ENCODE results near the gene GCSAM.

GCSAM gene

GRCh38 chr3:112132975-112133448, at the start of gene GCSAM:
Gene GCSAM (minus strand): TSS chr3:112133248. CDS start chr3:112133120, 128 bp downstream.
- peak; percentile 77 for DNase-seq

GRCh38 chr3:112175646-112176045, 42.6 kb upstream of the GCSAM start:
- DNase-seq: no peak

GRCh38 chr3:112175037-112175436, 42.0 kb upstream of the GCSAM start:
- no peak for DNase-seq

GRCh38 chr3:112171144-112171543, 38.1 kb upstream of the GCSAM start:
- DNase-seq: no peak

- no peak for DNase-seq
Measured at GRCh38 chr3:112170046-112170445, 37.0 kb upstream of the GCSAM start.

- DNase-seq: no peak
Measured at GRCh38 chr3:112167758-112168157, 34.7 kb upstream of the GCSAM start.

- DNase-seq: no peak
Measured at GRCh38 chr3:112149136-112149535, 16.1 kb upstream of the GCSAM start.

- no peak for DNase-seq
Measured at GRCh38 chr3:112143689-112144088, 10.6 kb upstream of the GCSAM start.

GRCh38 chr3:112143251-112143650, 10.2 kb upstream of the GCSAM start:
- DNase-seq: no peak

GRCh38 chr3:112141293-112141692, 8.2 kb upstream of the GCSAM start:
- DNase-seq: no peak

- no peak for DNase-seq
Measured at GRCh38 chr3:112140584-112140983, 7.5 kb upstream of the GCSAM start.

- no peak for DNase-seq
Measured at GRCh38 chr3:112138219-112138969, 5.3 kb upstream of the GCSAM start.

- DNase-seq: no peak
Measured at GRCh38 chr3:112137781-112138180, 4.7 kb upstream of the GCSAM start.

GRCh38 chr3:112136959-112137693, 4.1 kb upstream of the GCSAM start:
- no peak for DNase-seq

- DNase-seq: no peak
Measured at GRCh38 chr3:112136046-112136445, 3.0 kb upstream of the GCSAM start.

GRCh38 chr3:112134335-112135124, 1.5 kb upstream of the GCSAM start:
- DNase-seq: no peak

GRCh38 chr3:112133626-112134334, 732 bp upstream of the GCSAM start:
- no peak for DNase-seq

GRCh38 chr3:112132554-112132953, 494 bp downstream of the GCSAM start:
- no peak for DNase-seq

- no peak for DNase-seq
Measured at GRCh38 chr3:112132088-112132487, 960 bp downstream of the GCSAM start.

- DNase-seq: no peak
Measured at GRCh38 chr3:112131111-112131510, 1.9 kb downstream of the GCSAM start.

- DNase-seq: no peak
Measured at GRCh38 chr3:112130638-112130993, 2.4 kb downstream of the GCSAM start.

- DNase-seq: no peak
Measured at GRCh38 chr3:112129925-112130637, 3.0 kb downstream of the GCSAM start.
